ENCODE measurements around the gene EIF4B. TPM values are rescaled to one million over a fixed set of nuclear protein-coding genes. Genes with fewer than 3 reads are reported as not detected.

The EIF4B gene
- total RNA-seq, 1 donor, result 849 TPM

DNA sequence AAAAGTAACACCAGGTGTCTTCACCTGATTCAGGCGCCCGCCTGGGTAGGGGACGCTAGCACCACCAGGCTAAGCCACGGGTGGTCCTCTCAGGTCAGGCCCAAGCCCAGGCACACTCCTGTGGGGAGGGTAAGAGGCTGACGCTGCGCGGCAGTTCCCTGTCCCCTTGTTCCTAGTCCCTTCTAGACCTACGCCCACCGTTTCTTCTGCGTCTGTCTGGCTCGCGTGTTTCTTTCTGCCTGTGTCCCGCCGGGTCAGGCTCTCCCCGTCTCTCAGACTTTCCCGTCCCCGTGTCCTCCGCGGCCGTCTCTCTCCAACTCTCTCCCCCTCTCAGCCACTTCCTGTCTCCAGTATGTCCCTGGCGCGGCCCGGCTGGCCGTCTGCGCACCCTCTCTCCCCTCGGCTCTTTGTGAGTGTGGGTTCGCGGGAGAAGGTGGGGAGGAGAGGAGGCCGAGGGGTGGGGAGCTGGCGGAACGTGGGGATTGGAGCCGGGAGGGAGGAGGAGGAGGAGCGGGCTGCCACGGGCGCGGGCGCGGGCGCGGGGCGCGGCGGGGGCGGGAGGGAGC, 40.5 kb downstream of the EIF4B start:
- peak; percentile 93 for DNase-seq (ENCODE audit: low read depth)
- TF ChIP-seq, protein P1, sequence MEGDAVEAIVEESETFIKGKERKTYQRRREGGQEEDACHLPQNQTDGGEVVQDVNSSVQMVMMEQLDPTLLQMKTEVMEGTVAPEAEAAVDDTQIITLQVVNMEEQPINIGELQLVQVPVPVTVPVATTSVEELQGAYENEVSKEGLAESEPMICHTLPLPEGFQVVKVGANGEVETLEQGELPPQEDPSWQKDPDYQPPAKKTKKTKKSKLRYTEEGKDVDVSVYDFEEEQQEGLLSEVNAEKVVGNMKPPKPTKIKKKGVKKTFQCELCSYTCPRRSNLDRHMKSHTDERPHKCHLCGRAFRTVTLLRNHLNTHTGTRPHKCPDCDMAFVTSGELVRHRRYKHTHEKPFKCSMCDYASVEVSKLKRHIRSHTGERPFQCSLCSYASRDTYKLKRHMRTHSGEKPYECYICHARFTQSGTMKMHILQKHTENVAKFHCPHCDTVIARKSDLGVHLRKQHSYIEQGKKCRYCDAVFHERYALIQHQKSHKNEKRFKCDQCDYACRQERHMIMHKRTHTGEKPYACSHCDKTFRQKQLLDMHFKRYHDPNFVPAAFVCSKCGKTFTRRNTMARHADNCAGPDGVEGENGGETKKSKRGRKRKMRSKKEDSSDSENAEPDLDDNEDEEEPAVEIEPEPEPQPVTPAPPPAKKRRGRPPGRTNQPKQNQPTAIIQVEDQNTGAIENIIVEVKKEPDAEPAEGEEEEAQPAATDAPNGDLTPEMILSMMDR (IDR thresholded peaks at IDR 0.05; ENCODE audit: insufficient read depth, low read depth, low read length), result no peak
- H3K4me3 ChIP-seq (ENCODE audit: low read depth, low read length), result peak overlapping the region; percentile 73

DNA sequence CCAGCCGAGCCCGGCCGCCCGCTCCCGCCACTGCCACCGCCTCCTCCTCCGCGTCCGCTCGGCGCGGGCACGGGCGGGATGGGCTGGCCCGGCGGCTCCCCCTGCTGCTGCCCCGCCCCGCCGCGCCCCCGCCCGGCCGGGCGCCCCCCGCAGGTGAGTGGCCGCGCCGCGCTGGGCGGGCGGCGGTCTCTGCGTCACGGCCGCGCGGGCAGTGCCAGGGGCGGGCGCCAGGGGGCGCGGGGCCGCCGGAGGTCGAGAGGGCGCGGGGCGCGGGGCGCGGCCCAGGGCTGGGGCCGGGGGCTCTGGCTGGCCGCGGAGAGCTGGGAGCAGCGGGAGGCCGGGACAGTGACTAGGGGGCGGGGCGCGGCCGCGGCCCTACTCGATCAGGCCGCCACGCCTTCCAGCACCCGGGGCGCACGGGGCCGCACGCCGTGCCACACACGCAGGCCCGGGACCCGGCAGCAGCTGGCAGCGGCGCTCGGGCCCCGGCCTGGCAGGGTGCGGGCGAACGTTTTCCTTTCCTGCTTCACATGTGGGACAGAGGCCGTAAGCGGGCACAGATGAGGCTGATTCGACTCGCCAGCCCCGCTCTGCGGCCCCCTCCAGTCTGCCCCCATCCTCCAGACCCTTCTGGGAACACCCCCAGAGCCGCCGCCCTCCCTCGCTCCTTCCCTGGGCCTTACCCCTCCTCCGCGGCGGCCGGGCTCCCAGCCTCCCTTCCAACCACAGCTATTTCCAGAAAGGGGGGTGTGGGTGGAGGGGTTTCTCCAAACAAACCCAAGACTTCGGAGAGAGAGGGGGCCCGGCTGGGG, 41.2 kb downstream of the EIF4B start:
- peak overlapping the region; percentile 89 for H3K4me3 ChIP-seq (ENCODE audit: low read depth, low read length)
- peak; percentile 82 for DNase-seq (ENCODE audit: low read depth)
- TF ChIP-seq, protein P1 (IDR thresholded peaks at IDR 0.05; ENCODE audit: insufficient read depth, low read depth, low read length), result no peak

DNA sequence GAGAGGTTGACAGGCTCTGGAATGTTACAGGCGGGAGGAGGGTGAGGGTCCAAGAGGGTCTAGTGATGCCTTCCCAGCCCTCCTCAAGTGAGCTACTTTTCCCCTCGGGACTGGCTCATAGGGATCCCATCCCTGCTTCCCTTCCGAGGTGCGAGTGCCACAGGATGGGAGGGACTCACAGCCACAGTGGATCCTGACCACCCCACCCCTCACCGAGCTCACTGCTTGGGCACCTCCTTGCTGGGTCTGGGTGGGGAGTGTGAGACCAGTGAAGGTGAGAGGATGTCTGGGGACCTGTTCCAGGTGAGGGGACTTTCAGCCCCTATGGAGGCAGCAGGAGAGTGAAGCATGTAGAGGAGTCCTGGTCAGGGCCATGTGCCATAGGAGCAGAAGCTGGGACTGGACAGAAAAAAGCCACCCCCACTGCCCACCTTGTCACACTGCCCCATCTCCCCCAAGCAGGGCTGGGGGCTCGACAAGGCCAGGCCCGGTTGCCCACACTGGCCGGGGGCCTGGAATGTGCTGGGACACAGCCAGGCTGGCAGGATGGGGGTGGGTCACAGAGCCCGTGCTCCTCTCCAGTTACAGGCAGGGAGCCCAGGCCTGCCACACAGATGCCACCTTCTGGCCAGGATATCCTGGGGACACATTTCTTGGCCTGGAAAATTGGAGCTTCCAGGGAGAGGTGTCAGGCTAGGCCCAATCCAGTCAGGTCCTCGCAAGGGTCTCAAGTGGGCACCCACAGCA, 42.0 kb downstream of the EIF4B start:
- peak overlapping the region; percentile 89 for H3K4me3 ChIP-seq (ENCODE audit: low read depth, low read length)
- DNase-seq (ENCODE audit: low read depth), result no peak
- TF ChIP-seq, protein P1 (IDR thresholded peaks at IDR 0.05; ENCODE audit: insufficient read depth, low read depth, low read length), result peak; percentile 1

DNA sequence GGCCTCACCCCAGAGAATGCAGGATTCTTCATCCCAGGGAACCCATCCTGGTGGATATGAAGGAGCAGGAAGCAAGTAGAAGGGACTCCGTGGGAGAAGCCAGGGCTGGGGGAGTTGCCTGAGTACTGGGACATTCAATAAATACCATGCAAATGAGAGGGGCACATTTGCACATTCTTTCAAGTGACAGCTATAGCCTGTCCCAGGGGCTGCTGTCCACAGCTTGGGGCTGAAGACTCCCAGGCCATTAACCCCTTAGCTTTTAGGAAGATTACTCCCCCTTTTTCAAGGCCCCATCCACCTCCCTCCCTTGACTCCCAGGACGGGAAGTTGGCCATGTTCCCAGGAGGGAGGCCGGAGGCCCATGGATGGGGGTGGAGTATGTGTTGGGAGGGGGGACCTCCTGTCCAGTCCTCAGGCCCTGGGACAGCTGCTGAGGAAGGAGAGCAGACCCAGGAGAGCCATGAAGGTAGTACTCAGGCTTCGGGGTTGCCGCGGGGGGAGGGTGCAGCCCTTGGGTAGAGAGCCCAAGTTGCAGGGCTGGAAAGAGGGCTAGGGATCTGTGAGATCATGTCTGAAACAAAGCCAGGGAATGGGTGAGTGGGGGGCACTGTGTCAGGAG, 42.6 kb downstream of the EIF4B start:
- TF ChIP-seq, protein P1 (IDR thresholded peaks at IDR 0.05; ENCODE audit: insufficient read depth, low read depth, low read length), result no peak
- H3K4me3 ChIP-seq (ENCODE audit: low read depth, low read length), result peak overlapping the region; percentile 89
- peak; percentile 83 for DNase-seq (ENCODE audit: low read depth)

DNA sequence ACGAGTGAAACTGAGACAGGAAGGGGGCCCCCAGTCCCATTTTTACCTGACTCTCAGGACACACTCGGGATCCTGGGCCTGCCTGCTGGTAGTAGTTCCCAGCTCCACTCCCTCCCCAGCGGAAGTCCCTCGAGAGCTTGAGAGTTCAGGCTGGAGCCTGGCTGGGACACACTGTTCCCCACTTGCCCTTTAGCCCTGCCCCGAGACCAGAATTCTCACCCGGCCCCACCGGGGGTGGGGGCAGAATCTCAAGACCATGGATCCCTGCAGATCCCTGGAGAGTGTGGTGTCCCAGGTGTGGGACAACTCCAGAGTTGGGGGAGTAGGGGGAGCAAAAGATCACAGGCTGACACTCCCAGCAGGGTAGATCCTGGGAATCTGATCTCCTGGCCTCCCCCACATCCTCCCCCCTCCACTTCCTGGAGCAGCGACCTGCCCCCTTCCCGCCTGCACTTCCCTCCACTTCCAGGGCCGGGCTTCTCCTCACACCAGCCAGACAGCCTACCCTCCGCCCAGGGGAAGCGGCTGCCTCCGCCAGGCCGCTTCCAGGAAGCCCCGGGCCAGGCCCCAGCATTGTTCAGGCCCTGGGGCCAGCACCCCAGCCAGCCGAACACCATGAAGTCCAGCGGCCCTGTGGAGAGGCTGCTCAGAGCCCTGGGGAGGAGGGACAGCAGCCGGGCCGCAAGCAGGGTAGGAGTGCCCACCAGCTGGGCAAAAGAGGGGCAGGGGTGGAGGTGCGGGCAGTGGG, 43.5 kb downstream of the EIF4B start, which contains the start of gene TNS2:
TNS2 (plus strand) TSS at position 495 of the 748 bp plus-strand sequence; CDS start at position 616, 121 bp downstream.
- TF ChIP-seq, protein P1 (IDR thresholded peaks at IDR 0.05; ENCODE audit: insufficient read depth, low read depth, low read length), result no peak
- H3K4me3 ChIP-seq (ENCODE audit: low read depth, low read length), result peak within 1 kb of the TSS; percentile 89
- peak; percentile 75 for DNase-seq (ENCODE audit: low read depth)

All from fibroblast of villous mesenchyme (primary cell).